Astrocyte of the spinal cord (primary cell): ENCODE results near the gene PKN2.
A peak's percentile ranks its signal among the peaks of the same experiment; 100 is the strongest.

Experiments
- DNase-seq: peaks from one replicate; pipeline ENCODE4 v3.0.0; 2011; ENCODE audit warnings: low read depth, low spot score
- H3K4me3 ChIP-seq: 2 replicates; pipeline ENCODE4 v1.5.1; 2011; ENCODE audit warnings: low read depth, mild to moderate bottlenecking, low read length, moderate library complexity
- in situ Hi-C: cut with HindIII; loops from 2 replicates; pipeline ENCODE4 v1.10.0; 2017; ENCODE audit warnings: low sequenced_read_pairs
- TF ChIP-seq, protein P1 (sequence below): IDR thresholded peaks from 2 replicates; pipeline ENCODE4 v1.5.1; 2012; ENCODE audit warnings: low read depth, mild to moderate bottlenecking, low read length, inconsistent platforms

PKN2 gene

DNA sequence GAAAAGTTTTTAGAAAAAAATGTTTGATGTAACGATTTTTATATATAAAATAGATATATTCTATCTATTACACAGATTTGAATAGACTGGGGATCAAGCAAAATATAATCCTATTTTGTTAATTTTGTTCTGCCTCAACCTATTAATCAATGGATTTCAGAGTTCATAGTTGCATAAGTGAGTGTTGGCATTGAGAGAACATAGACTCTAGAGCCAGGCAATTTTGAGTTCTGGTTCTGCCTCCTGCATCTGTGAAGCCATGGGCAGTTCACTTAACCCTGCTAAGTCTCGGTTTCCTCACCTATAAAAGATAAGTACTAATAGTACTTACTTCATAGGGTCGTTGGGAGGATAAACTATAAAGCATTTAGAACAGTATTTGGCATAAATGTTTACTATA is 13.6 kb upstream of the PKN2 start:
- TF ChIP-seq, protein P1, sequence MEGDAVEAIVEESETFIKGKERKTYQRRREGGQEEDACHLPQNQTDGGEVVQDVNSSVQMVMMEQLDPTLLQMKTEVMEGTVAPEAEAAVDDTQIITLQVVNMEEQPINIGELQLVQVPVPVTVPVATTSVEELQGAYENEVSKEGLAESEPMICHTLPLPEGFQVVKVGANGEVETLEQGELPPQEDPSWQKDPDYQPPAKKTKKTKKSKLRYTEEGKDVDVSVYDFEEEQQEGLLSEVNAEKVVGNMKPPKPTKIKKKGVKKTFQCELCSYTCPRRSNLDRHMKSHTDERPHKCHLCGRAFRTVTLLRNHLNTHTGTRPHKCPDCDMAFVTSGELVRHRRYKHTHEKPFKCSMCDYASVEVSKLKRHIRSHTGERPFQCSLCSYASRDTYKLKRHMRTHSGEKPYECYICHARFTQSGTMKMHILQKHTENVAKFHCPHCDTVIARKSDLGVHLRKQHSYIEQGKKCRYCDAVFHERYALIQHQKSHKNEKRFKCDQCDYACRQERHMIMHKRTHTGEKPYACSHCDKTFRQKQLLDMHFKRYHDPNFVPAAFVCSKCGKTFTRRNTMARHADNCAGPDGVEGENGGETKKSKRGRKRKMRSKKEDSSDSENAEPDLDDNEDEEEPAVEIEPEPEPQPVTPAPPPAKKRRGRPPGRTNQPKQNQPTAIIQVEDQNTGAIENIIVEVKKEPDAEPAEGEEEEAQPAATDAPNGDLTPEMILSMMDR: no peak
- in situ Hi-C loops: no loop called here

DNA sequence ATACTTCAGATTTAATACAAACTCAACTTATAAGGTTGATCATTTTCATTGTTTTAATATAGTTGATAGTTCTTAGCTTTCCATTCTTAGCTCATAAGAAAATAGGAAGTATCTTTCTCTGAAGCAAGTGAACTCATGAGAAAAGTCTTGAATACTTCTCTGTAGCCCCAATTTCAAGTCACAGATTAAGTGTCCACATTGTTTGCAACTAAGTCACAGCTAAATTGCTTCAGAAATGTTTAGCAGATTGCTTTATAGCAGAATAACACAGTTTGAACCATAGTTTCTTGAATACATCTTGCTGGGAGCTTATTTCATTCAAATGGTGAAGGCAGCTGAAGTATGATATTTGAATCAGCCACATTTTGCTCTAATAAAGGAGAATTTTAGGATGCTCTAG is 10.6 kb upstream of the PKN2 start:
- TF ChIP-seq, protein P1: no peak
- in situ Hi-C loops: no loop called here

More for the DNA sequence above, 13.6 kb upstream of the PKN2 start:
- DNase-seq: no peak
- H3K4me3 ChIP-seq: no peak overlapping the region

DNA sequence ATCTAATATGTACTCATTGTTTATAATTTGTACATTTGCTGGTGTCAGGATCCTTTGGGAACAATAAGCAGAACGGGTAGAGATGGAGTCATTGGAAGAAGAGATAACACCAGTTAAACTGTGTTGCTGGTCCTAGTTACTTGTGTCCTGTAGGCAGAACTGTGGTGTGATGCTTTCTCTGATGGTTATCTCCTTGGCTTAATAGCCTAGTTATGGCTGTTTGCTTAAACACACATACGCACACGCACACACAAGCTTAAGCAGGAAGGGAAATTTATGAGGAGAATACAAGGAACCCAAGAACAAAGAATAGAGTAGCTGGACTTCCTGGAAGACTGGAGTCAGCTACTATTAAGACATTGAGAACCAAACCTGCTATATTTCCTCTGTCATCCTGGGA is 5.7 kb upstream of the PKN2 start:
- H3K4me3 ChIP-seq: no peak overlapping the region
- in situ Hi-C loops: no loop called here
- no peak for DNase-seq
- TF ChIP-seq, protein P1: no peak

More for the DNA sequence above, 10.6 kb upstream of the PKN2 start:
- no peak overlapping the region for H3K4me3 ChIP-seq
- DNase-seq: no peak

DNA sequence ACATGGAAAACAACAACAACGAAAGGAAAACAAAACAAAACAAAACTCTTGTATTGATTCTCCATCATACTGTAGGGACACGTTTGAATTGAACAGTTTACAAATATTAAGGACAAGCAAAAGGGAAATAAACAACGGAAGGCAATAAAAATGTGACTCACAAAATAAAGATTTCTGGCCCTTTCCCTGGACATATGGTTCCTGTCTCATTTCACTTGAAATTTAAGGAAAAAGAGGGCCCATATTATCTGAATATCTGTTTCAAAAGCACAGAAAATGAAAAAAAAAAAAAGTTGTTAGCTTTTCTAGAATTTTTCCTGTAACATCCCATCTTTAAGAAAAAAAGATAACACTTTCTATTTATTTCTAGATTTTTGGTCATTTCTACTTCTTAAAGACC is 3.6 kb upstream of the PKN2 start:
- DNase-seq: no peak
- TF ChIP-seq, protein P1: no peak
- no peak overlapping the region for H3K4me3 ChIP-seq
- in situ Hi-C loops: no loop called here

DNA sequence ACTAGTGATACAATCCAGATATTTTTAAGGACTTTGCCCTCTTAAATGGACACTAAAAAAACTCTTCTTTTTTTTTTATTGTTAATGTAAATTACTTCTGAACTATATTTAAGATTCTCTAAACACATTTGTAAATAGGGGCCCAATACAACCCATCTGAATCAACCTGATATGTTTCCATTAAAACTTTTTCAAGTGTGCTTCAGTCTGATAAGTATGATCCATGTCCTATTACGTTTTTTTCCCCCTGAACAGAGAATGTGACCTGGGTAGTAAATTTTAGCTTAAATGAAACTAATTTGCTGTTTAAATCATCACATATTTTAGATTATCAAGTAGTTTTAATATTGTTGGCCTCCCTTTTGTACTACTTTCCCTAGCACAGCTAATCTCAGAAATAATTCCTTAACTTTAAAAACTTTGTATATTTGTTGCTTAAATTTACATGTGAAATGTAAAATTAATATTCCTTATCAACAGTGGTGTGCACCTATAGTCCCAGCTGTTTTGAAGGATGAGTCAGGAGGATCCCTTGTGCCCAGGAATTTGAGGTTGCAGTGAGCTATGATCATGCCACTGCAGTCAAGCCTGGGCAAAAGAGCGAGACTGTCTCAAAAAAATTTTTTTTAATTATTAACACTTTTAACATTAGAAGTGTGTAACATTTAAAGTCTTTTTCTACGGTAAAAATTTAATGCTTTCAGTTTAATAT is 3.0 kb upstream of the PKN2 start:
- no peak for DNase-seq
- no peak overlapping the region for H3K4me3 ChIP-seq
- in situ Hi-C loops: no loop called here
- TF ChIP-seq, protein P1: no peak

DNA sequence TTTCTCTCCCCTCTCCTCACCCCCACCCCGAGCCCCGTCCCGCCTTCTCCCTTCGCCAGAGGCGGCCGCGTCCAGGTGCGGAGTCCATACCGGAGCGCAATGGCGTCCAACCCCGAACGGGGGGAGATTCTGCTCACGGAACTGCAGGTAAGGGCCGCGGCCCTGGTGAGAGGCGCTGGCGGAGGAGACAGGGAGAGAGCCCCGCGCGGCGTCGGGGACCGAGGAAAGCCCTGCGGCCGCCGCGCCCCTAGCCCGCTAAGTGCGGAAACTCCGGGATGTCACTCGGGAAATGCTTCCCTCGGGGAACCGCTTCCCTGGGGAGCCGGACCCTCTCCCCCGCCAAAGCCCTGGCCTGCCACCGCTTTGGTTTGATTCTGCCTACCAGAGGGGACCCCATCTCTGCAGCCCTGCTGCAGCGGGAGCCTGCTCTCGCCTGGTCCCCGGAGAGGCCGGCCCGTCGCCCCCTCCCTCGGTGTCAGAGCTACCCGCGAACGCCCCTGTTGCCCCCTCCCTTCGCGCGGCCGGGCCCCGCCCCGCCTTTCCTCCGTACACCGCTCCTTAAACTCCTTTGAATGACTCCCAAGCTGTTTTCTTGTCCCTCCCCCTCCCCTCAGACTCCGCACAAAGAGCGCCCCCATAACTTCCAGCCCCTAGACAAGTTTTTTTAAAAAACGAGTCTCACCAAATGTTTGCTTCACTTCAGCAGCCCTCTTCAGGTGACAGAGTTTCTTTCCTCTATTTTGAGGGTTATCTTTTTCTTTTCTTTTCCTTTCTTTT is 597 bp downstream of the PKN2 start:
- TF ChIP-seq, protein P1: peak; percentile 8
- H3K4me3 ChIP-seq: peak overlapping the region; percentile 84
- DNase-seq: peak; percentile 73
- in situ Hi-C loops: no loop called here
